Measurements from ENCODE around the gene KRT84.

KRT84 gene

DNA sequence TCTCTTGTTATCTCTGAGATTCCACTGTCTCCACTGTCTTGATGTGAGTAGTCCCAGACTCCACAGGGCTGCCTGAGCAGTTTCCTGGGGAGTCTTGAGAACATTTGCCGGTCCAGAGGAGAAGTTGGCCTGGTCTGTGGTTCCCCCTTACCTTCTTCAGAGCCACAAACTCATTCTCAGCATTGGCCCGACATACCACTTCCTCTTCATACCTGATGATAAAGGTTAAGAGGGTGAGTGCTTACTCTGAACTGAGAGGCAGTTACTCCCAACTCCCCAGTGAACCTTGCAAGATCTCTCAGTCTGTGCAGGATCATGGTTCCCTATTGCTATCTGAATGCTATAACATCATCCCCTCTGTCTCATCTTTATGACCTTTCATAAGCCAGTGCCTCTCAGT is 2.6 kb downstream of the KRT84 start:
- DNase-seq (ENCODE audit: low spot score), result no peak

DNA sequence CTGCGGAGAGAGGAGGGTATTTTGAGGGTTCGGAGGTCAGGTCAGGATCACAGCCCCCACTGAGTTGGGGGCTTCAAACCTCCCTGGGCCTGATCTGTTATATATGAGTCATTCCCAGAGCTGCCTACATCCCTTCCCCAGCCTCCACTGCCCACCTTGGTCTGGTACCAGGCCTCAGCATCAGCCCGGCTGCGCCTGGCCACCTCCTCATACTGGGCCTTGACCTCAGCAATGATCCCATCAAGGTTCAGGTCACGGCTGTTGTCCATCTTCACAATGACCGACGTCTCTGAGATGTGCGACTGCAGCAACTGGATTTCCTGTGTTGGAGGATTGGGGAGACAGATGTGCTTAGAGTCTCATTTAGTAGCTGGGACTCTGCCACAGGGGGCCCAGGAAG is 4.2 kb downstream of the KRT84 start:
- DNase-seq (ENCODE audit: low spot score), result no peak

DNA sequence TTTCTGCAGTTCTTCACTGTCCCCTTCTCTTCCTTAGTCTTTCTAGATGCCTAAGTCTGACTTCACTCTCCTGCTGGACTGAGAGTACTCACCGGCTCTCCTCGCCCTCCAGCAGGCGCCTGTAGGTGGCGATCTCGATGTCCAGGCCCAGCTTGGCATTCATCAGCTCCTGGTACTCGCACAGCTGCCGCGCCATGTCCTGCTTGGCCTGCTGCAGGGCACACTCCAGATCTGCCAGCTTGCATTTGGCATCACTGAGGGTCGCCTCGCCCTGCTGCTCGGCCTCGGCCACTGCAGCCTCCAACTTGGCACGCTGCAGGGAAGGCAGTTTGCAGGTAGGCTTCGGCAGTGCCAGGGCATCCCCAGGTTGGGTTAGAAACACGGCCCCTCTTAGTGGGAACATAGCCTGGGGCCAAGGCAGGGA is 5.2 kb downstream of the KRT84 start:
- DNase-seq (ENCODE audit: low spot score), result peak; percentile 9

DNA sequence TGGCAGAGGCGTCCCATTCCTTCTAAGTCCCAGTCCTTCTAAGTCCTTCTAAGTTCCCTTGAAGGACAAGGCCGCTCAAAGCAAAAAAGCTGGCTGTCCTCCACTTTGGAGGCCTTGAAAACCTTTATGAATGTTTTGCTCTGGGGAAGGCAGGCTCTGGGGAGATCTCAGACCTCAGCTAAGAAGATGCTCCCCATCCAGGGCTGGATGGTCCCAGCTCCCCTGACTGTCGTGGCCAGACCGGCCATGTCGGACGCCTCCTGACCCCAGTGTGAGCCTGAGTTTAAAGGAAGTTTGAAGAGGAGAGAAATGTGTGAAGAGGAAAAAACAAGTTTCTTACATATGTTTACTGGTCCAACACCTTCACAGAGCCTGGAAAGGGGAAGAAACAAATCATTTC is 5.9 kb downstream of the KRT84 start:
- no peak for DNase-seq (ENCODE audit: low spot score)

DNA sequence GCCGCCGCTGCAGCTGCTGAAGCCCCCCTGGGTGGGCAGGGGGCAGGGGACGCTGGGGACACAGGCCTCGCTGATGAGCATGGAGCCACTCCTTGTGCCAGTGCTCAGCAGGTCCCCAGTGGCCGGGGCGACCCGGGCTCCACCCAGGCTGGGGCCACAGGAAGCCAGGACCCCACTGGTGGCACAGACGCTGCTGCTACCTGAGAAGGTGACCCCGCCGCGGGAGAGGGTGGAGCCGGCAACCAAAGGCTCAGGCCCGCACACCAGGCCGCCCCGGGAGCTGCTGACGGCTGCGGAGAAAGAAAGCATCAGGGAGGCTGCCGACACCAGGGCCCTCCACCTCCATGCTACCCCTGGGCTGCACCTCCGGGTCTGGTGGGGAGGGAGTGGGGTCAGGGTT is 7.4 kb downstream of the KRT84 start:
- no peak for DNase-seq (ENCODE audit: low spot score)

DNA sequence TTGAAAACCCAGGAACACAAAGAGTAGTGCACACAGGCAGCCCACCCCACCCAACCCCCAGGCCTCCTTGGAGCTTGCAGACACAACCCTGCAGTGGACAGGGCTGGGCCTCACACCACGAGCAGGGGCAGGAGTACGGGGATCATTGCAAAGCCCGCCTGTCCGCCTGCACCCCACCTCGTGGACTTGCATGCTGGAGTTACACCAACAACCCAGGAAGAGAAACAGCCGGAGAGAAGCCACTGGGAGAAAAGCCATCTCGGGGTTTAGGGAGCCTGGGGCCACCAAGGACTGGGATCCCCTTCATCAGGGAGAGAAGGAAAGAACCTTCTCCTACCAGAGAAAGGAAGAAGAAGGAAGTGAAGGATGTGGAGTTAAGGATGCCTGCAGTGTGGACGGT is 8.2 kb downstream of the KRT84 start:
- DNase-seq (ENCODE audit: low spot score), result no peak

DNA sequence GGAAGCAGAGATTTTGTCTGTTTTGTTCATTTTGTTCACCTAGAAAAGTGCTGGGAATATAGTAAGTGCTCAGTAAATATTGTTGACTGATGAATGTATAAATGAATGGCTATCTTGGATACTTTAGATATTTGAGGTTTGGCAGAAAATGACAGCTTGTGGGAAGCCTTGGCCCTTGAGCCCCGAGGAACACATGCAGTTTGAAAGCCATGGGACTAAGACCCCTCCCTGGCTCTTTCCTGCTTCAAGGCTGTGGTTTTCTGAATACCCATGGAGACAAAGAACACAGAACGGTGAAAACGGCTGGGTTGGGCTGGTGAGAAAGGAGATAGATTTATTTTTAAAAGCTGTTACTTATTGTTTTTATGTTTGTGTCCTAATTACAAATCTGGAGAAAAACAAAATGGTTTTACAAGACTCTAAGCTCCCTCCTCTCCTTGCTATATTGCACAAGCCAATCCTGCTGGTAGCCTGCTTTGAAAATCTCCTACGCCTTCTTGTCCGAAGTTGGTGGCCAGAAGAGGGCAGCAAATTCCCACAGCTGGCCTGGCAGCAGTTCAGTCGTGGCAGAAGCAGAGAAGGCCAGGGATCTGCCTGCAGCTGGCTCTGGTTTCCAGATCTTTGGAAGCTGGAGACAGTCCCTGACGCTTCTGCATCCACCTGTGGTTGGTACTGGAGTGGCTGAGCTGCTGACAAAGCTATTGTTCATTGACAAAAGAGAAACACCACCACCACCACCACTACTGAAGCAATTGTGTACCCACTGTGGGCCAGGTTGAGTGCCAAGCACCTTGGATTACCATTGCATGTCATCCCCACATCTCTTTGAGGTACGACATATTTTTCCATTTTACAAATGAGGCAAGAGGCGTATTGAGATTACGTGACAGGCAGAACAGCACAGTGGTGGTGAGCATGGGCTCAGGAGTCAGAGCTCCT is 13.0 kb downstream of the KRT84 start:
- peak; percentile 63 for DNase-seq (ENCODE audit: low spot score)

DNA sequence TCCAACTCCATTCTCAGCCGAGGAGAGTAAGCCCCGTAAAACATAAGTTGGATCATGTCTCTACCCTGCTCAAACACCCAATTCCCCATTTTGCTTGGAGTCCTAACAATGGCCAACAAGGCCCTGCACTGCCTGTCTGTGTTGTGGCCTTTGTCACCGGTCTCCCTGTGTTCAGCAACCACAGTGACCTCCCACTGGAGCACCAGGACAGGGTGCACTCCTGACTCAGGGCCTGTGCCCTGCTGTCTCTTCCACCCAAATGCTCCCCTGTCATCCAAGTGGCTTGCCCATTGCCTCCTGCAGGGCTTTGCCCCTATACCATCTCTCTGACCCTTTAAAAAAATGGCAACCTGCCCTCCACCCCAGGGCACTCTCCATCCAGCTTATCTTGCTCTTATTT is 13.7 kb downstream of the KRT84 start:
- no peak for DNase-seq (ENCODE audit: low spot score)

DNA sequence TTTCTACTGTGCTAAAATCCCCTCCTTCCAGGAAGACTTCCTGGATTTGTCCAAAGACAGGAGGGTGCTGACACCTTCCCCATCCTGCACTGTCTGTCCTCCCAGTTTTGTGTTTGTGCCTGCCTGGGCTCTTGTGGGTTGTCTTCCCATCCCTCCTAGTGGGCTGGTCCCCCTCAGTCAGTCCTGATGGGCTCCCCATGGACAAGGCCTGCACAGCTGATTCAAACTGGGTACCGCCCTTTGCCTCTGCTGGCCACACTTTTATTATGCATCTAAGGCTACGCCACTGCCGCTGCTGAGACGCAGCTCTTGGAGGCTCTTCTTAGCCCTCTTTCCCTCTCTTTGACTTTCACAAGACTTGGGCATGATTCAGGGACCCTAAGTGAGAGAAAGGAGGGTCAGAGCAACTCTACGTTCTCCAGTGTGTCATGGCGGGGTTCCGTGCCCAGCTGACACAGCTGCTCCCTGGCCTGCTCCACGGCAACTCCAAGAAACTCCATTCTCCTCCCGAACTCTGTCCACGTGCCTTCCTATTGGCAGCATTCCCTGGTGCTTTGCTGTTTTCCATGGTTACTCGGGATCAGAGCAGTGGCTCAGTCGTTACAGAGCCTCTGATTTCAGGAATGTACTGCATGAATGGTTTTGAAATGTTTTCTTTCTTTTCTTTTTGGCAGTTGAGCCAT is 14.4 kb downstream of the KRT84 start:
- no peak for DNase-seq (ENCODE audit: low spot score)

DNA sequence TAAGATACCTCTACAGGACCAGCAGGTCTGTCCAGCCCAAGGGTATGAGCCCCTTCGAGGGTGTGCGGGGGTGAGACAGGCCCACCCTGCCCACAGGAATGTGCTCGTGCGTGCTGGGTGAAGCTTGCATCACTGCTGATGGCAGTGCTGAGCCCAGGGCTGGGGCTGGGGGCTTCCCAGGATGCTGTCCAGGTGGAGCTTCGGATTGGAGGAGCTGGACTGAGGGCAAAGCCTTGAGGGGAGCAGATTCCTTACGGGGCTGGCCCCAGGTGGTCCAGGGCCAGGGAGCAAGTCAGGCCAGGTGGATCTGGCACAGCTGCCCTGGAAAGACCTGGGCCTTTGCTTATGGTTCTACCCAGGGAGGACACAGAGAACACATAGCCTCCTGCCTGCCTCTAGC is 15.6 kb downstream of the KRT84 start:
- no peak for DNase-seq (ENCODE audit: low spot score)

DNA sequence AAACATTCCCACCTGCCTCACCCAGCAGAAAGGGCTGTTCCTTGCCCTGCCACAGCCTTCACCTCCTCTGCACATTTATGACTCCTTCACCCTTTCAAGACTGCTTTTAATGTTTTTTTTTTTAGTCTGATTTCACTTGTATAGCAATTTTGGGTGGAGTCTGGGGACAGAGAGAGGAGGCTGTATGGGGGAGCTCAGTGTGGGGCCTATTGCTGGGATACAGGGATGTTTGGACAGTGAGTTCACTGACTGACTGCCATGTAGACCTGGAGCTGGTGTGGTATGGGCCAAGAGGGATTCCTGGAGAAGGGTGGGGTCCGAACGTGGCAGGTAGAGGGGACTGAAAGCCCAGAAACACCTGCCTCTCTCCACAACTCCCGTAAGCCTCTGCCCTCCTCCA is 16.2 kb downstream of the KRT84 start:
- no peak for DNase-seq (ENCODE audit: low spot score)

DNA sequence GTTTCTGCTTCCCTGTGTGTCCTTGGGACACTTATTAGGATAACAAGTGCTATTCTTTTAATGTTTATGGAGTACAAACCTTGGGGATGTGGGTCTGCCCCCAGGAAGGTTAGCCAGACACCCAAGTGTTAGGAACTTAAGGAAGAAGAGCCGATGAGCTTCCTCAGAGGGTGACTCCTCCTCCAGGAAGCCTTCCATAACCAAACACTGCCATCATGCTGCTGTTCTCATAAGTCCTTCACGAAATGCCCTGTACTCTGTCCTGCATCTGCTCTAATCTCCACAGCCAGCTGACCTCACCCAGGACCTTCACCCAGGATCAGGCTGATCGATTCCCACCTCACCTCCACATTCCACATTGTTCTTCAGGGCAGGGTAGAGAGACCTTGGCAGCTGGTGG is 16.9 kb downstream of the KRT84 start:
- no peak for DNase-seq (ENCODE audit: low spot score)

DNA sequence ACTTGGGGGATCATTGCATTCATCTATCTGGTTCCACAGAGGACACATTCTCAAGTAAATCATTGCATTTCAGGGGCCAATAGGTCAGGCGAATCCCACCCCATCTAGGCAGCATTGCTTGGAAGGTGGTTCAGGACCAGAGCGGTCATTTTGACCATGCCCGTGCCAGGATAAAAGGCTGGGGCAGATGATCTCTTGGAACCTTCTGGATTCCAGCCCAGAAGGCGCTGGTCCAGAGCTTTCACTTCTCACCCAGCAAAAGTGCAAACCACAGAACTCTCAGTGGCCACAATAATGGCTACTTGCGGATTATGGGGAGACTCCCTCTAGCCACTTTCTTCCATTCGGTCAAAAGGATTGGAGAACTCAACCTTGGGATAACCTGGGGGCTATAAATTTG is 17.6 kb downstream of the KRT84 start:
- no peak for DNase-seq (ENCODE audit: low spot score)

DNA sequence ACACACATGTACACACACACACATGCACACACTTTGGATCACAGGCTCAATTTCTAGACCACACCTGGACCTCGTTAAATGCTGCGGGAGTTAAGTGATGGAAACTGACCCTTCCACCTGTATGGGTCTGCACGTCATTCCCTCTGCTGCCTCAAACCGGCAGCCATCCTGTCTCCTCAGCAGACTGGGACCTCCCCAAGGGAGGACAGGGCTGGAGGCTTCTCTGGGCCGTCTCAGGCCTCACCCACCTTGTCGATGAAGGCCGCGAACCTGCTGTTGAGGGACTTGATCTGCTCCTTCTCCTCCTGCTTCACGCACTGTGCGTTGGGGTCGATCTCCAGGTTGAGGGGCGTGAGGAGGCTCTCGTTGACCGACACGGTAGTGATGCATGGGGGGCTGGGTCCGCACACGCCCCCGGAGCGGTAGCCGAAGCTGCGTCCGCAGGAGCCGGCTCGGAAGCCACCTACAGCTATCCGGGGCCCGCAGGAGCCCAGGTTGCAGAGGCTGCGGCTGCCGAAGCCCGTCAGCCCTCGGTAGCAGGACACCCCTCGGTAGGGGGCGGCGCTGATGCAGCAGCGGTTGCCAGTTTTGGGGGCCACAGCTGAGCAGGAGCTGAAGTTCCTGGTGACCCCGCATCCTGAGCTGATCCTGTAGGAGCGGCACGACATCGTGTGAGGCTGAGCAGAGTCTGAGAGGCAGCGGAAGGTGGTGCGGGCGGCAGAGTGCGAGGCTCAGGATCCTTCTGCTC is 18.5 kb downstream of the KRT84 start, which contains the start of gene KRT85:
Gene KRT85, minus strand, starts transcription at position 744 of the 748 bp plus-strand sequence. Its CDS starts 76 bp downstream, at position 668.
- DNase-seq (ENCODE audit: low spot score), result no peak

DNA sequence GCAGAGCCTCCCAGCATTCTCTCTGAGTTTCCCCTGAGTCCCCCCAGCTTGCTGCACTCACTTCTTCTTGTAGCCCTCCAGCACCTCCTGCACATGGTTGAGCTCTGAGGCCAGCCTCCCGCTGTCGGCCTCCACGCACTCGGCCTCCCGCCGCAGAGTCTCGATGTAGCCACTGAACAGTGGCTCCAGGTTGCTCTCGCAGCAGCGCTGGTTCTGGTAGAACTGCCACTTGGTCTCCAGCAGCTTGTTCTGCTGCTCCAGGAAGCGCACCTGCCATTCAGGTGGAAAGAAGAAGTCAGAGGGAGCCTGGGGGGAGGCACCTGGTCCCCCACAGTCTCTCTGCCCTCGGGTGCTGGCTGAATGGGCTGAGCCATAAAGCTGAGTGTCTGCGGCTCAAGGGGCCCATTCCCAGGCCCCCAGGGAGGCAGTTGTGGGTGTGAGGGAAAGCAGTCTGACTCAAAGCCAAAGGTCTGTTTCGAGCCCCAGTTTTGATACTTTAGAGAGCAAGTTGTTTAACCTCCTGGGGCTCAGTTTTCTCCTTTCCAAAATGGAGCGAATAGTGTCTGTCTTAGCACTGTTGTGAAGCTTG is 20.5 kb downstream of the KRT84 start:
- DNase-seq (ENCODE audit: low spot score), result no peak

DNA sequence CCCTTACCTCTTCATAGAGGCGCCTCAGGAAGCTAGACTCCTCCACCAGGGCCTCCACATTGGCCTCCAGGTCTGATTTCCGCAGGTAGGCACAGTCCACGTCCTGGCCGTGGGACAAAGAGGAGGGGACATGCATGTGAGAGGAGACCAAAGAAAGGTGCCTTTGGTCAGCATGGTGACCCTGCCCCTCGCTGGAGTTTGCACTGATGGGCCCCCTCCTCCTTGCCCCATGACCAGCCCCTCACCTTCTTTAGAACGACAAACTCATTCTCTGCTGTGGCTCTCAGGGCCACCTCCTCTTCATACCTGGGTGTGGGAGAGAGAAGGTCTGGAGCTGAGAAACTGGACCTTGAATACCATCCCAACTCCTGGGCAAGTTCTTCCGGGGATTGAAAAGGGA is 21.4 kb downstream of the KRT84 start:
- DNase-seq (ENCODE audit: low spot score), result no peak

DNA sequence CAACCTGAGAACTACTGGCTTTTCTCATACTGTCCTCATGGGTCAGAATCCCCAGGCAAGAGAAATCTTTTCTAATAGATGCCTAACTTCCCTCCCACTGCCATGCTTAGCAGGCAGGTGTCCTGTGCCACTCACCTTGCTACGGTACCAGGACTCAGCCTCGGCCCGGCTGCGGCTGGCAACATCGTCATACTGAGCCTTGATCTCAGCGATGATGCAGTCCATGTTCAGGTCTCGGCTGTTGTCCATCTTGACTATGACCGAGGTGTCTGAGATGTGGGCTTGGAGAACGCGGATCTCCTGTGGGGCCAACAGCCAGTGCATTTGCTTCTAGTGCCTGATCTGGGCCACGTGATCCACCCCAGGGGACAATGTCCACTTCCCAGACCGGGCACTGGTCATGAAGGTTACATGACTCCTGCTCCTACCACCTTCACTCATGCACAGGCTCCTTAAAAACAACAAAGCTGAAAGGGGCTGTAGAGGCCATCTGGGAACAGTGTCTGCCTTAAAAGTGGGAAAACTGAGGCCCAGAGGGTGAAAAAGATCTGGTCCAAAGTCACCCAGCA is 22.3 kb downstream of the KRT84 start:
- no peak for DNase-seq (ENCODE audit: low spot score)

DNA sequence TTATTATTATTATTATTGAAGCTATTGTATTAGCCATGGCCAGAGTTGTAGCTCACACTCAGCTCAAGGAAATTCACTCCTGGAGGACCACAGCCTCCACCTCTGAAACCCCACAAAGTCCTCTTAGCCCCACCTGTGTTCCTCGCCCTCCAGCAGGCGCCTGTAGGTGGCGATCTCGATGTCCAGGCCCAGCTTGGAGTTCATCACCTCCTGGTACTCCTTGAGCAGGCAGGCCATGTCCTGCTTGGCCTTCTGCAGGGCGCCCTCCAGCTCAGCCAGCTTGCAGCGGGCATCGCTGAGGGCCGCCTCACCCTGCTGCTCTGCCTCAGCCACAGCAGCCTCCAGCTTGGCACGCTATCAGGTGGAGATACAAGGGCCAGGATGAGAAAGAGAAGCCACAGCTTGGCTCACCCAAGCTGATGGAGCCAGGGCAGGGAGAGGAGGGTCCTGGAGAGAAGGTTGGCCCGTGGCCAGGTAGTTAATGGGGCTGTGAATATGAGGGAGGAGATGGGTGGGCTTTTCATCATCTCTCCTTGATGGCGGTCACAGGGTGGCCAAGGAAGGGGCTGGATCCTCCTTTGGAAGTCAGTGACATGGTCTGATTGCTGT is 23.2 kb downstream of the KRT84 start:
- DNase-seq (ENCODE audit: low spot score), result no peak

DNA sequence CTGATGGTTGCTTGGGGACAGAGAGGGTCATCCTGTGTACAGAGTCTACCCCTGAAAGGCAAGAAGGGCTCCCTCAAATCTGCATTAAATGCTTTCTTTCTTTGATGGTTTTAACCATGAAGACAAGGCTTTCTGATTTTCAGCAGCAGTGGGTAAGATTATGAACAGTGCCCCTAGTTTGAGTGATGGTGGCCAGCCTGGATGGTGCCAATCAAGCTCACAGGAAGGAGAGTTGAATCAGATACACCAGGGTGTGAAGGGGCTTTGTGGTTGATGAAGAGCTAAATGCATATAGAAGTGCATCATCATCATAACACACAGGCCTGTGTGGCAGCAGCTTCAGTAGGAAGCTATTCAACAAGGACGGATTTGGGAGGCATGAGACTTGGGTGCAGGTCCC is 23.9 kb downstream of the KRT84 start:
- no peak for DNase-seq (ENCODE audit: low spot score)

DNA sequence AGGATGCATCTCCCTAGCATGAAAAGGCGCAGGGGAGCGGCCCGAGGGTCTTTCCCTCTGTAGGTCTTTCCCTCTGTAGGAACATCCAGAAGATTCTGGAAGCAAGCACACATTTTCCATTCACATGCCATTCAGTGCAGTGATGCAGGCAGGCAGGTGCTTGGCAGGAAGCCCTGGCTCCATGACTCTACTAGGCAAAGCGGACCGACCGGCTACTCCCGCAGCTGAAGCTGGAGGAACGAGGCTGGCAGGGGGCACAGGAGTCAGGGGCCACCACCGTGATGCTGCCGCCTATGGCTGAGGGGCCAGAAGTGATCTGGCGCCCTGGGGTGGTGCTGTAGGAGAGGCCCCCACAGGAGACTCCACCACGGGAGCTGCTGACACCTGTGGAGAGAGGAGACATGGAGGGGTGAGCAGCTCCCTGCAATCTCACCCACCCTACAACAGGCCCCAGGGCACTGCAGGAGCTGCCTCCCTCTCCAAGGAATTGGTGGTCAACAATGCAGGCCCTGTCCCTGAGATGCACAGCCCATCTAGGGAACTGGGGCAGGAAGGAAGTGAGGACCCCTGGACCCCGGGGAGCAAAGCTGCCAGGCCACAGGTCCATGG is 24.7 kb downstream of the KRT84 start:
- no peak for DNase-seq (ENCODE audit: low spot score)

DNA sequence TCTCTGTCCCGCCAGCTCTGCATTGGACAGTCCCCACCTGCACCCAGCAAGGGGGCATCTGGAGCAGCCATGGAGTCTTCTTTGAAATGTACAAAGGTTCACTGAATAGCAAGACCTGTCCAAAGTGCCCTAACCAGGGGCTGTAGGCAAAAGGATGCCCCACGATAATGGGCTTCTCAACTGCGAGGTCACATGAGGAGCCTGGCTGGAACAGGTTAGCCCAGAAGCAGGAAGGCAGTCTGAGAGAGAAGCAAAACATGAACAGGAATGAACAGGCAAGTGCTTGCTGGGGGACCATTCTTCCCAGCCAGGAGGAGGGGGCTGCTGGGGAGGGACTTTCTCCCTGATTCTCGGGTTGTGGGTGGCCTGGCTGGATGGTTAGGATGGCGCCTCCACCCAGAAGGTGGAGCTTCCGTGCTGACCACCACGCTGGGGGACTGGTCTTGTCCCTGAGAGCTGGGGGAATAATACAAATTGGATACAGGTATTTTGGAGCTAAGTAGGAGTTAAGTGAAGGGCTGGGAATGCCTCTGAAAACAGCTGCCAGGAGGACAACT is 25.3 kb downstream of the KRT84 start:
- no peak for DNase-seq (ENCODE audit: low spot score)

Data from kidney capillary endothelial cell (primary cell).